Progenitor cell of endocrine pancreas (in vitro differentiated cells): ENCODE results near the gene MRTFA. TPM values are rescaled to one million over a fixed set of nuclear protein-coding genes. Genes with fewer than 3 reads are reported as not detected.
A peak's percentile ranks its signal among the peaks of the same experiment; 100 is the strongest.

ENCODE experiments used
- DNase-seq: peaks from one replicate; pipeline ENCODE4 v3.0.0; 2021; ENCODE audit warnings: low spot score; ENCODE audit not compliant: unreplicated experiment
- H3K27ac Mint-ChIP-seq: 2 replicates; pipeline ENCODE4 v1.8.0; 2021; ENCODE audit warnings: mild to moderate bottlenecking, moderate library complexity, mixed read lengths
- H3K27me3 Mint-ChIP-seq: 2 replicates; pipeline ENCODE4 v1.8.0; 2021; ENCODE audit warnings: mixed read lengths
- H3K36me3 Mint-ChIP-seq: 2 replicates; pipeline ENCODE4 v1.8.0; 2022; ENCODE audit warnings: mixed read lengths; ENCODE audit not compliant: insufficient read depth
- H3K4me1 Mint-ChIP-seq: 2 replicates; pipeline ENCODE4 v1.8.0; 2021; ENCODE audit warnings: low read depth, mixed read lengths
- H3K4me3 Mint-ChIP-seq: 2 replicates; pipeline ENCODE4 v1.8.0; 2021; ENCODE audit warnings: low read depth, mild to moderate bottlenecking, moderate library complexity, mixed read lengths
- H3K9me3 Mint-ChIP-seq: 2 replicates; pipeline ENCODE4 v1.8.0; 2021; ENCODE audit warnings: low read depth, mixed read lengths
- total RNA-seq: library from RNA; stranded (reverse); gene quantifications from 2 replicates; pipeline ENCODE4 v1.2.1, GENCODE V29; 2021
- TF ChIP-seq, protein P1 (sequence below): fragments of 200-600 bp; sonication (generic); IDR thresholded peaks from one replicate; pipeline ENCODE4 v1.5.0; 2021; ENCODE audit warnings: antibody characterized with exemption, mild to moderate bottlenecking; ENCODE audit not compliant: unreplicated experiment

The MRTFA gene
- total RNA-seq, 1 donor from 2014 or later = 61.9 TPM

DNA sequence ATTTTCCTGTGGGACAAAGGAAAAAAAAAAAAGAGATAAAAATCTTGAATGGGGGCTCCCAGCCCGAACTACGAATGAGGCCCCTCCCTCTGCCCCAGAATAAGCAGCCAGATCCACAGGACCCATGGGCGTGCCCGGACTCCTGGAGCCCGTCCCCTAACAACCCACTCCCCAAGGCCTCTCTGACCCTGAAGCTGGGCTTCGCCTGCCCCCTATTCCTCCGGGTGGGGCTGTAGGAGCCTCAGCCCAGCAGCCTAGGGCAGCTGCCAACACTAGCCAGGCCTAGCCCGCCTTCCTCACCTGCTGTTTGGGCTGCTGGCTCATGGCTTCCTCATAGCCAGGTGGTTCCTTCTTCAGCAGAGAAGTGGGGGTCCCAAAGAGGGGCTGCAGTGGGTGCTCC is 219.5 kb downstream of the MRTFA start:
- no peak for DNase-seq
- peaks cover 19% of the 10 kb centered on the region for H3K36me3 Mint-ChIP-seq

GRCh38 chr22:40416636-40417035 is 219.9 kb downstream of the MRTFA start:
- no peaks in the 10 kb centered on the region for H3K27me3 Mint-ChIP-seq
- H3K9me3 Mint-ChIP-seq = no peaks in the 10 kb centered on the region
- no peak overlapping the region for H3K4me3 Mint-ChIP-seq
- H3K27ac Mint-ChIP-seq = no peak overlapping the region
- no peaks in the 10 kb centered on the region for H3K4me1 Mint-ChIP-seq
- H3K36me3 Mint-ChIP-seq = peaks cover 21% of the 10 kb centered on the region
- TF ChIP-seq, protein P1, sequence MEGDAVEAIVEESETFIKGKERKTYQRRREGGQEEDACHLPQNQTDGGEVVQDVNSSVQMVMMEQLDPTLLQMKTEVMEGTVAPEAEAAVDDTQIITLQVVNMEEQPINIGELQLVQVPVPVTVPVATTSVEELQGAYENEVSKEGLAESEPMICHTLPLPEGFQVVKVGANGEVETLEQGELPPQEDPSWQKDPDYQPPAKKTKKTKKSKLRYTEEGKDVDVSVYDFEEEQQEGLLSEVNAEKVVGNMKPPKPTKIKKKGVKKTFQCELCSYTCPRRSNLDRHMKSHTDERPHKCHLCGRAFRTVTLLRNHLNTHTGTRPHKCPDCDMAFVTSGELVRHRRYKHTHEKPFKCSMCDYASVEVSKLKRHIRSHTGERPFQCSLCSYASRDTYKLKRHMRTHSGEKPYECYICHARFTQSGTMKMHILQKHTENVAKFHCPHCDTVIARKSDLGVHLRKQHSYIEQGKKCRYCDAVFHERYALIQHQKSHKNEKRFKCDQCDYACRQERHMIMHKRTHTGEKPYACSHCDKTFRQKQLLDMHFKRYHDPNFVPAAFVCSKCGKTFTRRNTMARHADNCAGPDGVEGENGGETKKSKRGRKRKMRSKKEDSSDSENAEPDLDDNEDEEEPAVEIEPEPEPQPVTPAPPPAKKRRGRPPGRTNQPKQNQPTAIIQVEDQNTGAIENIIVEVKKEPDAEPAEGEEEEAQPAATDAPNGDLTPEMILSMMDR = no peak
- DNase-seq = no peak

More for the DNA sequence above, 219.5 kb downstream of the MRTFA start:
- Mint-ChIP-seq H3K27me3 (no peaks in the 10 kb centered on the region), H3K27ac (no peak overlapping the region), H3K4me1 (no peaks in the 10 kb centered on the region), H3K4me3 (no peak overlapping the region), H3K9me3 (no peaks in the 10 kb centered on the region)
- TF ChIP-seq, protein P1 = no peak

DNA sequence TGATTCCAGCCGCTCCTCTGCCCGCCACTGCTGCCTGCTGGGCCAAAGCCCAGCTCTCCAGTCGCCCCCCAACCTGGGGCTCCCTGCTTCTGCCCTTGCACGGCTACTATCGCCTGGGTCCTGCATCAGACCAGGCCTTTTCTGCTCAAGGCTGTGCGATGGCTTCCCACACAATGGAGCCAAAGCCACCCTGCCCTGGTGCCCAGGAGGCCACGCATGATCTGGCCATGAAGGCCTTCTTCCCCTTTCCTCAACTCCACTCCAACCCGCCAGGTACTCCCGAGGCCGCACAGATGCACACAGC is 220.3 kb downstream of the MRTFA start:
- H3K27me3 Mint-ChIP-seq = no peaks in the 10 kb centered on the region
- TF ChIP-seq, protein P1 = no peak
- H3K9me3 Mint-ChIP-seq = no peaks in the 10 kb centered on the region
- H3K27ac Mint-ChIP-seq = no peak overlapping the region
- peaks cover 21% of the 10 kb centered on the region for H3K36me3 Mint-ChIP-seq
- no peak for DNase-seq
- H3K4me1 Mint-ChIP-seq = no peaks in the 10 kb centered on the region
- no peak overlapping the region for H3K4me3 Mint-ChIP-seq

DNA sequence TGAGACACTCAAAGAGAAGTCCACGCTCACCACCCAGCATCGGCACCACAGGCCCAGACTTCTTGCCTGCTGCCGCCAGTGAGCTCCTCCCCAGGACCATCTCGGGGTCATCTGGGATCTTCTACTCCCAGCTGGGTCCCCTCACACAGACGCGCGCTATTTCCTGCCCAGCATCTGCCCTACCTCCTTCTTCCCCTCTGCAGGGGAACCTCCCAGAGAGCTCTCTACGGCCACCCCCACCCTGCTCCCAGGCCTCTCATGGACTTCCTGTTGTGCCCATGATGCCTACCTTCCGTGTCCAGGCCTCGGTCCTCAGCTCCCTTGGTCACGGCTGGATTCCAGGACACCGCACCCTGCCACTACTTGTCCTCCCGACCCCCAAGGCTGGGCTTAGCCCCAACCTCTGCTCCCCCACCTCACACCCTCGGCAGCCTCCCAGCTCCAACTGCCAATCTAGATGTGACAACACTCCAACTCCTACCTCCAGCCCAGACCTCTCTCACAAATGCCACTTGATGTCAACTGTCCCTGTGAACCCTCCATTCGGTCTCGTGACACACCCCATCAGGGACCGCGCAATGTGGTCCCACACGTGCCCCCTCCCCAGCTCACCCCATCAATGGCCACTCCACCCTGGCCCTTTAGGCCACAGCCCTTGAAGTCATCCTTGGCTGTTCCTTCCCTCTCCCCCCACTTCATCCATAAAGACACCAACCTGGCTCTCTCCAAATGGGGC is 220.8 kb downstream of the MRTFA start:
- Mint-ChIP-seq H3K9me3 (no peaks in the 10 kb centered on the region), H3K27me3 (no peaks in the 10 kb centered on the region), H3K27ac (peak overlapping the region; percentile 84), H3K4me1 (no peaks in the 10 kb centered on the region), H3K36me3 (peaks cover 19% of the 10 kb centered on the region), H3K4me3 (no peak overlapping the region)
- no peak for DNase-seq
- TF ChIP-seq, protein P1 = no peak

DNA sequence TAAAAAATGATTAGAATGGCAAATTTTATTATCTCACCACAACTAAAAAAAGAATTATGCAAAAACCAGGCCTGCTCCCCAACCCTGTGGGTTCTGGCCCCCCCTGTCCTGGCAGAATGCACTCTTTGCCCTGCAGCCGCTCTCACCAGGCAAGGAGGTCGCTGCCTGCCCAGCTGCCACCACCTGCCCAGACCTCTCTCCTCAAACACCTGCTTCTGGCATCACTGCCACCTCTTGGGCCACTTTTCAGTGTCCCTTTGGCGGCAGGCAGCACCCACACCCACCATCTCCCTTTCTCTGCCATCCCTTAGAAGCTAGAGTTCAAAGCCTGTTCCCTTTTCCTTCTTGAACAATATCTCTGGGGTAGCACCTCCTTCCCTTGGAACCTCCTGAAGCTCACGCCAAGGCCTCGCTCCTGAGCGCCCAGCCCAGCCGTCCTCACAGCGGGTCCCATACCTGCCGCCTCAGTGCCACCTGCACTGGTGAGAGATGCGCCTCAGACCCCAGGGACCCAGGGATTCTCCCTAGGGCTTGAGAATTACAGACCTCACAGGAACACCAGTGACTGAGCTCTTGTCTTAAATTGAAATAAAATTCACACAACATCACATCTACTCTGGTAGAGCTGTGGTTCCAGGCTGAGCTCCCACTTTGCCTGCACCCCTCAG is 221.5 kb downstream of the MRTFA start:
- no peak for DNase-seq
- no peaks in the 10 kb centered on the region for H3K4me1 Mint-ChIP-seq
- TF ChIP-seq, protein P1 = no peak
- no peaks in the 10 kb centered on the region for H3K27me3 Mint-ChIP-seq
- H3K36me3 Mint-ChIP-seq = peaks cover 19% of the 10 kb centered on the region
- no peak overlapping the region for H3K27ac Mint-ChIP-seq
- no peak overlapping the region for H3K4me3 Mint-ChIP-seq
- H3K9me3 Mint-ChIP-seq = no peaks in the 10 kb centered on the region
